H9 (cell line): ENCODE measurements around the gene PDE7B. TPM values are rescaled to one million over a fixed set of nuclear protein-coding genes. Genes with fewer than 3 reads are reported as not detected.

Experiments used
- DNase-seq: peaks from one replicate; pipeline ENCODE4 v3.0.0-alpha.2; 2017
- H2AFZ ChIP-seq: one replicate; pipeline ENCODE4 v1.6.1; 2013; ENCODE audit warnings: mild to moderate bottlenecking, low read length, control low read depth, moderate library complexity
- H2AK5ac ChIP-seq: 2 replicates; pipeline ENCODE4 v1.6.1; 2013; ENCODE audit warnings: low read length, control low read depth, mixed read lengths; ENCODE audit not compliant: insufficient read length
- H2BK120ac ChIP-seq: one replicate; pipeline ENCODE4 v1.6.1; 2013; ENCODE audit warnings: low read depth, mild to moderate bottlenecking, low read length, control low read depth, inconsistent platforms; ENCODE audit not compliant: poor library complexity, severe bottlenecking
- H2BK12ac ChIP-seq: 2 replicates; pipeline ENCODE4 v1.6.1; 2013; ENCODE audit warnings: low read length, control low read depth, mixed read lengths, low read depth; ENCODE audit not compliant: insufficient read length
- H2BK15ac ChIP-seq: 2 replicates; pipeline ENCODE4 v1.6.1; 2013; ENCODE audit warnings: low read depth, low read length, control low read depth
- H2BK20ac ChIP-seq: one replicate; pipeline ENCODE4 v1.6.1; 2013; ENCODE audit warnings: low read depth, mild to moderate bottlenecking, low read length, control low read depth, inconsistent platforms; ENCODE audit not compliant: poor library complexity, severe bottlenecking
- H2BK5ac ChIP-seq: 2 replicates; pipeline ENCODE4 v1.6.1; 2013; ENCODE audit warnings: low read length, control low read depth, mixed read lengths; ENCODE audit not compliant: insufficient read length
- H3K14ac ChIP-seq: 2 replicates; pipeline ENCODE4 v1.6.1; 2013; ENCODE audit warnings: low read length, control low read depth; ENCODE audit not compliant: insufficient read depth
- H3K18ac ChIP-seq: 2 replicates; pipeline ENCODE4 v1.6.1; 2013; ENCODE audit warnings: low read depth, mild to moderate bottlenecking, mixed read lengths, low read length, control low read depth; ENCODE audit not compliant: insufficient read length
- H3K23ac ChIP-seq: 2 replicates; pipeline ENCODE4 v1.6.1; 2013; ENCODE audit warnings: low read length, control low read depth, mixed read lengths, low read depth; ENCODE audit not compliant: insufficient read length
- H3K23me2 ChIP-seq: 2 replicates; pipeline ENCODE4 v1.6.1; 2013; ENCODE audit warnings: low read depth, mild to moderate bottlenecking, mixed read lengths, low read length, control low read depth; ENCODE audit not compliant: insufficient read length, poor library complexity, severe bottlenecking
- H3K27ac ChIP-seq: 2 replicates; pipeline ENCODE4 v1.5.1; 2013; ENCODE audit warnings: low read length, control low read depth, mixed read lengths, low read depth; ENCODE audit not compliant: insufficient read length
- H3K27me3 ChIP-seq: 2 replicates; pipeline ENCODE4 v1.6.1; 2013; ENCODE audit warnings: low read length, control low read depth, inconsistent platforms; ENCODE audit not compliant: insufficient read depth
- H3K4ac ChIP-seq: 2 replicates; pipeline ENCODE4 v1.6.1; 2013; ENCODE audit warnings: low read depth, mild to moderate bottlenecking, control low read depth, inconsistent platforms, low read length, moderate library complexity
- H3K4me1 ChIP-seq: 2 replicates; pipeline ENCODE4 v1.6.1; 2013; ENCODE audit warnings: low read length, control low read depth, inconsistent platforms; ENCODE audit not compliant: insufficient read depth
- H3K4me2 ChIP-seq: 2 replicates; pipeline ENCODE4 v1.6.1; 2013; ENCODE audit warnings: low read length, control low read depth, mixed read lengths; ENCODE audit not compliant: insufficient read length, insufficient read depth
- H3K56ac ChIP-seq: 2 replicates; pipeline ENCODE4 v1.6.1; 2013; ENCODE audit warnings: low read depth, mild to moderate bottlenecking, mixed read lengths, low read length, control low read depth; ENCODE audit not compliant: insufficient read length
- H3K79me1 ChIP-seq: 2 replicates; pipeline ENCODE4 v1.6.1; 2013; ENCODE audit warnings: low read depth, mild to moderate bottlenecking, moderate library complexity, low read length, control low read depth, inconsistent platforms; ENCODE audit not compliant: insufficient read depth, poor library complexity, severe bottlenecking
- H3K79me2 ChIP-seq: 2 replicates; pipeline ENCODE4 v1.6.1; 2013; ENCODE audit warnings: low read length, control low read depth, inconsistent platforms; ENCODE audit not compliant: insufficient read depth
- H3K9ac ChIP-seq: 2 replicates; pipeline ENCODE4 v1.6.1; 2013; ENCODE audit warnings: low read length, control low read depth, mixed read lengths; ENCODE audit not compliant: insufficient read length; ENCODE audit errors: extremely low read depth
- H3K9me3 ChIP-seq: one replicate; pipeline ENCODE4 v1.6.1; 2013; ENCODE audit warnings: low read depth, low read length, inconsistent platforms; ENCODE audit not compliant: control insufficient read depth
- H3T11ph ChIP-seq: one replicate; pipeline ENCODE4 v1.6.1; 2013; ENCODE audit warnings: mild to moderate bottlenecking, low read length, control low read depth, inconsistent platforms
- H4K20me1 ChIP-seq: one replicate; pipeline ENCODE4 v1.6.1; 2013; ENCODE audit not compliant: control insufficient read depth, insufficient read length, insufficient read depth
- H4K5ac ChIP-seq: 2 replicates; pipeline ENCODE4 v1.6.1; 2013; ENCODE audit warnings: low read depth, mild to moderate bottlenecking, mixed read lengths, low read length, control low read depth; ENCODE audit not compliant: insufficient read length
- H4K8ac ChIP-seq: replicated peaks from 2 replicates; pipeline ENCODE4 v1.6.1; 2013; ENCODE audit warnings: low read length, control low read depth, mixed read lengths, low read depth; ENCODE audit not compliant: insufficient read length
- H4K91ac ChIP-seq: 2 replicates; pipeline ENCODE4 v1.6.1; 2013; ENCODE audit warnings: low read depth, mild to moderate bottlenecking, moderate library complexity, mixed read lengths, low read length, control low read depth; ENCODE audit not compliant: insufficient read length
- H3K27ac Mint-ChIP-seq, 3 experiments: 2 replicates in 2 of 3; 3 replicates in 1 of 3; pipeline ENCODE4 v1.8.0; 2020 to 2021; ENCODE audit warnings: mixed read lengths in 3 of 3, mild to moderate bottlenecking in 1 of 3, moderate library complexity in 1 of 3
- H3K27me3 Mint-ChIP-seq: 2 replicates; pipeline ENCODE4 v1.8.0; 2021; ENCODE audit warnings: low read depth, mild to moderate bottlenecking, moderate library complexity, mixed read lengths
- H3K36me3 Mint-ChIP-seq, 3 experiments: 2 replicates in 2 of 3; 3 replicates in 1 of 3; pipeline ENCODE4 v1.8.0; 2020 to 2021; ENCODE audit warnings: low read depth in 3 of 3, mixed read lengths in 3 of 3; ENCODE audit not compliant: insufficient read depth in 1 of 3
- H3K4me1 Mint-ChIP-seq, 2 experiments: 2 replicates each; pipeline ENCODE4 v1.8.0; 2020; ENCODE audit warnings: mixed read lengths in 2 of 2
- H3K4me3 Mint-ChIP-seq, 2 experiments: 2 replicates in 1 of 2; 3 replicates in 1 of 2; pipeline ENCODE4 v1.8.0; 2020 to 2021; ENCODE audit warnings: mild to moderate bottlenecking in 2 of 2, mixed read lengths in 2 of 2, moderate library complexity in 1 of 2
- H3K9me3 Mint-ChIP-seq, 2 experiments: 2 replicates in 1 of 2; 3 replicates in 1 of 2; pipeline ENCODE4 v1.8.0; 2020; ENCODE audit warnings: mild to moderate bottlenecking in 2 of 2, mixed read lengths in 2 of 2, moderate library complexity in 1 of 2
- CTCF ChIP-seq: fragments of 200-600 bp; sonication (generic); conservative IDR thresholded peaks from 3 replicates; pipeline ENCODE4 v1.8.0; 2021; ENCODE audit warnings: antibody characterized with exemption, mild to moderate bottlenecking
- WGBS: extraction: QIAGEN DNeasy Blood & Tissue Kit; methylation state at CpG from one replicate; pipeline ENCODE4 v1.1.7; 2013; ENCODE audit warnings: missing lambda C conversion rate, low lambda C conversion rate, mixed read lengths; ENCODE audit not compliant: insufficient read length; ENCODE audit errors: extremely low coverage; 5-methylcytosine and 5-hydroxymethylcytosine counted together
- total RNA-seq: library from RNA; stranded (reverse); gene quantifications from 2 replicates; pipeline ENCODE4 v1.2.1, GENCODE V29; 2021

PDE7B gene
- total RNA-seq, 1 experiment from 2014 or later = not detected

- H3K27ac ChIP-seq = no peak overlapping the region
- H3K79me2 ChIP-seq = no peaks in the 10 kb centered on the region
- no peak for TF ChIP-seq CTCF
- H3K23ac ChIP-seq = no peak overlapping the region
- H3K4me2 ChIP-seq = no peak overlapping the region
- no peaks in the 10 kb centered on the region; a peak in 1 of 7 replicates for H3K36me3 Mint-ChIP-seq
- H4K91ac ChIP-seq = no peak overlapping the region
- H4K8ac ChIP-seq = no peak overlapping the region
- H2BK12ac ChIP-seq = no peak overlapping the region
- H3K4ac ChIP-seq = no peak overlapping the region
- no peak overlapping the region for H3T11ph ChIP-seq
- H4K5ac ChIP-seq = no peak overlapping the region
- no peaks in the 10 kb centered on the region for H3K9me3 Mint-ChIP-seq
- no peak overlapping the region for H3K27ac Mint-ChIP-seq
- no peak overlapping the region for H2BK120ac ChIP-seq
- H3K4me1 ChIP-seq = peaks cover 4% of the 10 kb centered on the region; the same call in 1 of the 2 replicates
- no peak overlapping the region for H3K9ac ChIP-seq
- H3K4me1 Mint-ChIP-seq = peaks cover 18 to 19% of the 10 kb centered on the region in 2 experiments
- no peak overlapping the region for H2AFZ ChIP-seq
- H3K79me1 ChIP-seq = no peaks in the 10 kb centered on the region
- no peaks in the 10 kb centered on the region for H3K27me3 Mint-ChIP-seq
- H2BK5ac ChIP-seq = no peak overlapping the region
- no peak for DNase-seq
- no peak overlapping the region for H3K56ac ChIP-seq
- WGBS = no CpG with 5 or more reads among the region's 5 CpGs
- H3K23me2 ChIP-seq = no peaks in the 10 kb centered on the region
- H2AK5ac ChIP-seq = no peak overlapping the region
- no peak overlapping the region for H2BK15ac ChIP-seq
- no peak overlapping the region for H3K4me3 Mint-ChIP-seq
- H2BK20ac ChIP-seq = no peak overlapping the region
- H3K14ac ChIP-seq = no peak overlapping the region
- no peaks in the 10 kb centered on the region for H3K9me3 ChIP-seq
- no peak overlapping the region for H3K18ac ChIP-seq
- H4K20me1 ChIP-seq = no peaks in the 10 kb centered on the region
- no peaks in the 10 kb centered on the region for H3K27me3 ChIP-seq
Observed at GRCh38 chr6:136070815-136071214, 219.3 kb downstream of the PDE7B start.
